ENCODE measurements around the gene HOXA7. TPM values are rescaled to one million over a fixed set of nuclear protein-coding genes. Genes with fewer than 3 reads are reported as not detected.
A peak's percentile ranks its signal among the peaks of the same experiment; 100 is the strongest.

HOXA7 gene
- total RNA-seq, 1 experiment from 2014 or later: 2.6 TPM

DNA sequence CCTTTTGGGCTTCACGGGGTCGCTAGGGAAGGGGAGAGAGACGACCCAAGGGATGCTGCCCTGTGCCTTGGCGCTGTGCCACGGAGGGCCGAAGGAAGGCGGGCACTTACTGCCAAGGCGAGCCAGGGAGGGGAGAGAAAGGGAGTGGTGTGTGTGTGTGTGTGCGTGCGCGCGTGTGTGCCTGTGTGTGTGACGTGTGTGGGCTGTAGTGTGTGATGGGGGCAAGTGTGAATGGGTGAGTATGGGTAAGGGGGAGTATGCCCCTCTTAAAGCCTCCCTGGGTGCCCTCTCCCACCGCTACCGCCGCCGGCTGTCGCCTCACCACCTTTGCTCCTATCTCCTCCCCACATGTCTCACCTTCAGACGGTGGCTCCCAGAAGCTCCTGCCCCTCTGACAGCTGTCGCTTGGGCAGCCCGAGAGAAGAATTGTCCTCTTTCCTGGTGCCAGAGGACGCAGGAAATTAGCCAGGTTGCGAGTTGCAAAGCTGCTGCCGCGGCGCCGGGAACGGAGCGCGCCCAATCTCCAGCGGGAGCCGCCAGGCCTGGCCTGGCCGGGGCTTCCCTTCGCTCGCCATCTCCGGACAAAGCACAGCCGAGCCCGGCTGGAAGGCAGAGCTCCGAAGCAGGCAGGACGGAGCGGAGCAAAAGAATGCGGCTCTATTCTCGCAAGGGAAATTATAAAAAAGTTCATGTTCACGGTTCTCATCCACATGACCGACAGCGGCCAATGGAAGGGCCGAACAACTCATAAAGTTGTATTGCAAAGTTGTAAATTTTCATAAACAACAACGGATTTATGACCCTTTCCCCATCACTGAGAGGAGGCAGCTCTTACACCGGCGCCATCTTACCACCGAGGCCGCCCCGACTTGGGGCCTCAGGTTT lies 4.3 kb downstream of the HOXA7 start, which contains the start of gene HOXA3:
TSS of gene HOXA3 (minus strand) at position 653 of the 885 bp plus-strand sequence. CDS start 41,943 bp downstream, outside the sequence.
- Histone ChIP-seq H3K9ac (ENCODE audit: low read length) (peak within 1 kb of the TSS; percentile 73), H3K36me3 (ENCODE audit: low read depth, low read length) (no peaks in the 10 kb centered on the region), H3K9me2 (replicated peaks; ENCODE audit: low read length) (no peaks in the 10 kb centered on the region), H3F3A (ENCODE audit: low read length, unreplicated experiment) (no peaks in the 10 kb centered on the region), H3K27me3 (ENCODE audit: low read length) (no peaks in the 10 kb centered on the region), H3K4me3 (ENCODE audit: low read length) (peak within 1 kb of the TSS; percentile 78), H4K20me1 (ENCODE audit: low read length) (no peaks in the 10 kb centered on the region), H2AFZ (ENCODE audit: low read length) (peak within 1 kb of the TSS; percentile 74), H3K4me2 (ENCODE audit: low read length) (peak within 1 kb of the TSS; percentile 92), H3K27ac (ENCODE audit: low read length) (peak within 1 kb of the TSS; percentile 84), H3K9me3 (ENCODE audit: low read length) (no peaks in the 10 kb centered on the region), H3K4me1 (ENCODE audit: insufficient read depth, low read length) (peaks cover 33% of the 10 kb centered on the region), H3K79me2 (ENCODE audit: low read length) (peaks cover 58% of the 10 kb centered on the region)
- POLR2A ChIA-PET (ENCODE audit: unreplicated experiment): interaction anchor here (0.5 to 1.2 kb wide), 6 partner anchors 9 to 603 kb away, joined by 3 to 12 read pairs (median 3); no protein-coding TSS in a partner anchor
- ATAC-seq: peak; percentile 4
- TF ChIP-seq EZH2phosphoT487 (IDR thresholded peaks at IDR 0.05; ENCODE audit: borderline replicate concordance, low read length): no peak
- no peak for TF ChIP-seq EZH2 (IDR thresholded peaks at IDR 0.05; ENCODE audit: low read length, unreplicated experiment)
- TF ChIP-seq, protein P1, sequence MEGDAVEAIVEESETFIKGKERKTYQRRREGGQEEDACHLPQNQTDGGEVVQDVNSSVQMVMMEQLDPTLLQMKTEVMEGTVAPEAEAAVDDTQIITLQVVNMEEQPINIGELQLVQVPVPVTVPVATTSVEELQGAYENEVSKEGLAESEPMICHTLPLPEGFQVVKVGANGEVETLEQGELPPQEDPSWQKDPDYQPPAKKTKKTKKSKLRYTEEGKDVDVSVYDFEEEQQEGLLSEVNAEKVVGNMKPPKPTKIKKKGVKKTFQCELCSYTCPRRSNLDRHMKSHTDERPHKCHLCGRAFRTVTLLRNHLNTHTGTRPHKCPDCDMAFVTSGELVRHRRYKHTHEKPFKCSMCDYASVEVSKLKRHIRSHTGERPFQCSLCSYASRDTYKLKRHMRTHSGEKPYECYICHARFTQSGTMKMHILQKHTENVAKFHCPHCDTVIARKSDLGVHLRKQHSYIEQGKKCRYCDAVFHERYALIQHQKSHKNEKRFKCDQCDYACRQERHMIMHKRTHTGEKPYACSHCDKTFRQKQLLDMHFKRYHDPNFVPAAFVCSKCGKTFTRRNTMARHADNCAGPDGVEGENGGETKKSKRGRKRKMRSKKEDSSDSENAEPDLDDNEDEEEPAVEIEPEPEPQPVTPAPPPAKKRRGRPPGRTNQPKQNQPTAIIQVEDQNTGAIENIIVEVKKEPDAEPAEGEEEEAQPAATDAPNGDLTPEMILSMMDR (conservative IDR thresholded peaks at IDR 0.05; ENCODE audit: low read depth, low read length): no peak
- CTCF ChIA-PET: interaction anchor here (0.5 to 1.6 kb wide), 3 partner anchors 9 to 769 kb away, joined by 3 to 12 read pairs (median 7); no protein-coding TSS in a partner anchor
- BruUV-seq (replicated peaks): TSS peak; percentile 35
- peak; percentile 72 for DNase-seq
- intact Hi-C loops (cut with micrococcal nuclease): loop anchor here (1.0 to 2.0 kb wide), 2 partner anchors 53 to 297 kb away; no protein-coding TSS in a partner anchor

DNA sequence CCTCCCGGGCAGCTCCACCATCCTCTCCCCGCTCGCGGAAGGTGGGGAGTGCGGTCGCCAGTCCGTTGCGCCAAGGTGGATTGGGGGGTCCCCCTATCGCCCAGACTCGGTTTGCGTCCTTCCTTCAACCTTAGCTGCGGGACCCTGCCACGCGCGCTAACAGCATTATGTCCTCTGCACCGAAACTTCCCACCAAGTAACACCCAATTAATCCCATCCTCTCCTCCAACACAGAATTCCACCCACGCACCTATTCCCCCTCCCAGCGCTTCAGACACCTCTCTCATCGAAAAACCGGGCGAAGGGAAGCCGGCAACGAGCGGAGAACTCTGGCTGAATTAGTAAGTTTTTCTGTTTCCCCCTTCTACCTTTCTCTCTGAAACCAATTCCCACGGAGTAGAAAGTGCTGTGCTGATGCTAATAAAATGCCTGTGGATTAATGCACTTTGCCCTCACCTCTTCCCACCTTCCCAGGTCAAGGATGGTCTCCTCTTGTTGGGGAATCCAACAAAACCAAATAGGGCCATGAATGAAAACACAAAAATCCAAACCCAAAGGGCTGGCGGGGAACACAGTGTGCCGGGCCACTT lies 5.0 kb downstream of the HOXA7 start:
- POLR2A ChIA-PET (ENCODE audit: unreplicated experiment): interaction anchor here (0.6 to 1.4 kb wide), 3 partner anchors 17 to 288 kb away, joined by 3 to 6 read pairs (median 4); no protein-coding TSS in a partner anchor
- H3K9me3 ChIP-seq (ENCODE audit: low read length): no peaks in the 10 kb centered on the region
- H3K4me3 ChIP-seq (ENCODE audit: low read length): peak overlapping the region; percentile 78
- DNase-seq (peak; percentile 27), ATAC-seq (no peak)
- peak overlapping the region; percentile 92 for H3K4me2 ChIP-seq (ENCODE audit: low read length)
- H3K36me3 ChIP-seq (ENCODE audit: low read depth, low read length): no peaks in the 10 kb centered on the region
- TF ChIP-seq, protein P1 (conservative IDR thresholded peaks at IDR 0.05; ENCODE audit: low read depth, low read length): no peak
- TF ChIP-seq EZH2 (IDR thresholded peaks at IDR 0.05; ENCODE audit: low read length, unreplicated experiment) (no peak), EZH2phosphoT487 (IDR thresholded peaks at IDR 0.05; ENCODE audit: borderline replicate concordance, low read length) (no peak)
- peak overlapping the region; percentile 74 for H2AFZ ChIP-seq (ENCODE audit: low read length)
- H3K4me1 ChIP-seq (ENCODE audit: insufficient read depth, low read length): peaks cover 34% of the 10 kb centered on the region
- no peaks in the 10 kb centered on the region for H3F3A ChIP-seq (ENCODE audit: low read length, unreplicated experiment)
- intact Hi-C loops (cut with micrococcal nuclease): loop anchor here (2.0 kb wide), 1 partner anchor 297 kb away; no protein-coding TSS in a partner anchor
- no peaks in the 10 kb centered on the region for H4K20me1 ChIP-seq (ENCODE audit: low read length)
- peak overlapping the region; percentile 84 for H3K27ac ChIP-seq (ENCODE audit: low read length)
- BruUV-seq (replicated peaks): no TSS peak
- H3K9ac ChIP-seq (ENCODE audit: low read length): peak overlapping the region; percentile 73
- H3K79me2 ChIP-seq (ENCODE audit: low read length): peaks cover 66% of the 10 kb centered on the region
- no peaks in the 10 kb centered on the region for H3K27me3 ChIP-seq (ENCODE audit: low read length)
- no peaks in the 10 kb centered on the region for H3K9me2 ChIP-seq (replicated peaks; ENCODE audit: low read length)
- CTCF ChIA-PET: interaction anchor here (0.7 to 1.6 kb wide), 4 partner anchors 9 to 452 kb away, joined by 3 to 17 read pairs (median 8); no protein-coding TSS in a partner anchor

All from PC-3 (cell line).